HG03066 (cell line): Measurements from ENCODE around the gene AHCYL2.
"Not testable (repeated sequence)": the region's sequence is repeated elsewhere in the genome, so short reads cannot be mapped to it uniquely, and the experiment has no call there.

Experiments
- ATAC-seq: cut with Tn5 transposase; IDR thresholded peaks from one replicate; pipeline ENCODE4 v1.9.1; 2021; ENCODE audit warnings: low read depth; ENCODE audit not compliant: unreplicated experiment

Gene AHCYL2

GRCh38 chr7:129281163-129281562 is 56.3 kb downstream of the AHCYL2 start:
- ATAC-seq, result no peak

- no peak for ATAC-seq
Measured at GRCh38 chr7:129282865-129283264, 58.0 kb downstream of the AHCYL2 start.

- ATAC-seq, result no peak
Measured at GRCh38 chr7:129283936-129284335, 59.1 kb downstream of the AHCYL2 start.

- no peak for ATAC-seq
Measured at GRCh38 chr7:129285111-129285510, 60.3 kb downstream of the AHCYL2 start.

- no peak for ATAC-seq
Measured at GRCh38 chr7:129292861-129293260, 68.0 kb downstream of the AHCYL2 start.

GRCh38 chr7:129295015-129295423 is 70.2 kb downstream of the AHCYL2 start:
- no peak for ATAC-seq

GRCh38 chr7:129298268-129298893 is 73.6 kb downstream of the AHCYL2 start:
- no peak for ATAC-seq

GRCh38 chr7:129299889-129300288 is 75.1 kb downstream of the AHCYL2 start:
- no peak for ATAC-seq

GRCh38 chr7:129300299-129300698 is 75.5 kb downstream of the AHCYL2 start:
- ATAC-seq, result not testable (repeated sequence)

- ATAC-seq, result no peak
Measured at GRCh38 chr7:129307592-129307991, 82.8 kb downstream of the AHCYL2 start.

- no peak for ATAC-seq
Measured at GRCh38 chr7:129308047-129308446, 83.2 kb downstream of the AHCYL2 start.

- no peak for ATAC-seq
Measured at GRCh38 chr7:129311429-129311828, 86.6 kb downstream of the AHCYL2 start.

GRCh38 chr7:129313282-129313681 is 88.5 kb downstream of the AHCYL2 start:
- ATAC-seq, result no peak

GRCh38 chr7:129315960-129316359 is 91.1 kb downstream of the AHCYL2 start:
- ATAC-seq, result no peak

- no peak for ATAC-seq
Measured at GRCh38 chr7:129317450-129317849, 92.6 kb downstream of the AHCYL2 start.

GRCh38 chr7:129327076-129327475 is 102.2 kb downstream of the AHCYL2 start:
- ATAC-seq, result no peak

GRCh38 chr7:129332254-129333035 is 107.6 kb downstream of the AHCYL2 start:
- ATAC-seq, result no peak

- no peak for ATAC-seq
Measured at GRCh38 chr7:129334473-129334872, 109.6 kb downstream of the AHCYL2 start.

GRCh38 chr7:129338450-129338849 is 113.6 kb downstream of the AHCYL2 start:
- ATAC-seq, result no peak

GRCh38 chr7:129341212-129341611 is 116.4 kb downstream of the AHCYL2 start:
- no peak for ATAC-seq

GRCh38 chr7:129341816-129342806 is 117.3 kb downstream of the AHCYL2 start:
- no peak for ATAC-seq
